Activated T-helper 9 cell treated with anti-CD3 and anti-CD28 coated beads, Interleukin-2, amount 50 U/mL, for 16 hours (primary cell): ENCODE data around the gene C19orf85.

ENCODE experiments used
- DNase-seq: peaks from one replicate; pipeline ENCODE4 v3.0.0-alpha.2; 2020; ENCODE audit warnings: low read depth

Gene C19orf85

DNA sequence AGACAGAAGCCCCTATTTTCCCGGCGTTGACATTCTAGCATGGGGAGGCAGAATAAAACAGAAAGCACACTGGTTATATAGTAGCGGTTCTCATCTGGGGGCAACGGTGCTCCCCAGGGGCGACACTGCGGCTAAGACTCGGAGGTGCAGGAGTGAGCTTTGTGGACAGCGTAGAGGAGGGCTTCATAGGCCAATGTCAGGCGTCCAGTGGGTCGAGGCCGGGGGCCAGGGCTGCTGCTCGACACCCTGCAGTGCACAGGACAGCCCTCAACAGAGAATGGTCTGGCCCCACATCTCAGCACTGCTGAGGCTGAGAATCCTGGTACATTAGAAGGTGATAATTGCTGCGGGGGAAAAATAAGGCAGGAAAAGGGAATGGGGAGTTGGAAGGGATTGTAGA is 13.4 kb upstream of the C19orf85 start:
- DNase-seq: no peak

DNA sequence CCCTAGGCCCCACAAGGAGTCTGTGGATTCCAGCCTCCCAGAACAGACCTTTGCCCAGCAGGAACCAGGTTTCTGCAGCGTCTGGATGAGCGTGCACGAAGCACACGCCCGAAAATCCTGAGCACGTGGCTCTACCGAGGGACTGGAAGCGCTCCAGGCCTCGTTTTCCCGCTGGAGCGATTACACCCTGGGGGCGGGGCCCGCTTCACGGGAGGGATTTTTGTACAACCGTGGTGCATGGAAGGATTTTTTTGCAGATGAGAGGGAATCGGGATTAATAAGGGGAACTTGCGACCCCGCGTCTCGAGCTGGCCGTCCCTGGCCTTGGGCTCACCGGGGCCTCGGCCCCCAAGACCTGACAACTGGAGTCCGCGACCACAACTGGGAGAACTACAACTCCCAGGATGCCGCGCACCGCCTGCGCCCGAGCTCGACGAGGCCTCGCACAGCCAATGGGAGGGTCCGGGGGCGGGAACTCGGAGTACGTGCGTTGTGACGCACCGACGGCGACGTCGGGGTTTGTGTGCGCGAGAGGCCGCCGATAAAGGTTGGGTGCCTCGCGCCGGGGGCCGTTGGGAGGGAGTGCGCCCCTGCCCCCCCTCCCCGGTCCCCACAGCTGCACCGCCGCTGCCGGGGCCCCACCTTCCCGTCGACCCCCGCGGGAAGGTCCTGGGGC is 11.7 kb upstream of the C19orf85 start, which contains the start of gene ZNF628:
ZNF628 (plus strand) TSS at position 518 of the 676 bp plus-strand sequence. CDS start 3,294 bp downstream, outside the sequence.
- peak; percentile 97 for DNase-seq

DNA sequence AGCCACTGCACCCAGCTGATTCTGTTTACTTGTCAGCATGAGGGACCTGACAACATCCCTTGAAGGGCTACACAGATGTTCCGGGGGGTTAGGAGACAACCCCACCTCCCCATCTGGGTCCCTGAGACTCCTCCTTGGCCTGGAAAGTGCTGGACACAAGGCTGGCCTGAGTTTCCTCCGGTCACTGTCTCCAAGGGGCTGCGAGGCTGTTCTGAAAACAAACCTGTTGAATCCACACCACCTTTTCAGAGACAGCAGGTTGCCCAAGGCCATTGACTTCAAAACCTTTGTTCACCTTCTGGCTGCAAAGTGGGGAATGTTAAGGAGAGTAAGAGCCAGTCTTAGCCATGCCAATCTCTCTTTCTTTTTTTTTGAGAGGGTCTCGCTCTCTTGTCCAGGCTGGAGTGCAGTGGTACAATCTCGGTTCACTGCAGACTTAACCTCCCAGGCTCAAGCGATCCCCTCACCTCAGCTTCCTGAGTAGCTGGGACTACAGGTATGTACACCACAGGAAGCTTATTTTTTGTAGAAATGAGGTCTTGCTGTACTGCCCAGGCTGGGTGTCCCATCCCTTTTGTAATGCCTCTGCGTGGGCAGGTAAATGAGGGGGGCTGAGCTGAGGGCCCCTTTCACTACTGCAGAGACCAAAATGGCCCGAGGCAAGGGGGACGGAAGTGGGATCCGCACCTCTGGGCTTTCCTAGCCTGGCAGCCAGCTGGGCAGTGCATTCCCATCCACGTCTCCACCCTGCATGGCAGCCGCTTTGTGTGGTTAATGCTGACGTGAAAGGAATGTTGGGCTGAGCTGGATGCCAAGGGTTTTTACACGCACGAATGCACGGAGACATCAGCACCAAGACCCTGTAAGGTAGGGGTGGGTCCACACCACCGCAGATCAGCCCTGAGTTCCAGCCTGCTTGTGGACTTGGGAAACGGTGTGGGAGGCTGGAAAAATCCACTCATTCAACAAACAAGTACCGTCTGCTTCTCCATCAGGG is 10.0 kb upstream of the C19orf85 start:
- DNase-seq: no peak

- DNase-seq: no peak
Measured at GRCh38 chr19:55473225-55474012, 8.9 kb upstream of the C19orf85 start.

- DNase-seq: no peak
Measured at GRCh38 chr19:55472463-55472862, 7.9 kb upstream of the C19orf85 start.

- no peak for DNase-seq
Measured at GRCh38 chr19:55471266-55471665, 6.7 kb upstream of the C19orf85 start.

DNA sequence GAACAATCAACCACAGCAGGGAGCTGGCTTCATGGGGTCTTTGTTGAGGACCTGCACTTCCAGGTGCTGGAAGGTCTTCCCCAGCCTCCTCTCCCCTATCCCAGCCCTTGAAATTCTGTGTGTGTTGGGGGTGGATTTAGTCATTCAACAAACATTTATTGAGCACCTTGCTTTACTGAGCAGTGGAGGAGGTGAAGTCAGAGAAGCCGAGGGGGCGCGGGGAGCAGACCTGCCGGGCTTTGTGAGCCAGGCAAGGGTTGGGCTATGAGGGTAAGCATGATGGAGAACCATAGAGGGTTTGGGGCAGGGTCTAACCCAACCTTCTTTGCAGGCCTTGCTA is 3.5 kb upstream of the C19orf85 start:
- no peak for DNase-seq

- DNase-seq: peak; percentile 61
Measured at GRCh38 chr19:55467236-55468053, 2.9 kb upstream of the C19orf85 start.

DNA sequence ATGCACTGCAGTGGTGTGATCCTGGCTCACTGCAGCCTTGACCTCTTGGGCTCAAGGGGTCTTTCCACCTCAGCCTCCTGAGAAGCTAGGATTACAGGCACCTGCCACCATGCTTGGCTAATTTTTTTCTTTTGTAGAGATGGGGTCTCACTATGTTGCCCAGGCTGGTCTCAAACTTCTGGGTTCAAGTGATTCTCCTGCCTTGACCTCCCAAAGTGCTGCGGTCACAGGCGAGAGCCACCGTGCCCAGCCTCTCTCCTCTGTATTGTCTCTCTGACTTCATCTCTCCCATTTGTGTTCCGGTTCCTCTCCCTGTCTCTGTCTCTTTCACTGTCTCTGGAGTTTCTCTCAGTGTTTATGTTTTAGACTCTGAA is 1.7 kb upstream of the C19orf85 start:
- DNase-seq: no peak

- no peak for DNase-seq
Measured at GRCh38 chr19:55465460-55466240, 1.1 kb upstream of the C19orf85 start.

- no peak for DNase-seq
Measured at GRCh38 chr19:55464039-55464661, 401 bp downstream of the C19orf85 start.

GRCh38 chr19:55463583-55464031 is 944 bp downstream of the C19orf85 start:
- no peak for DNase-seq

DNA sequence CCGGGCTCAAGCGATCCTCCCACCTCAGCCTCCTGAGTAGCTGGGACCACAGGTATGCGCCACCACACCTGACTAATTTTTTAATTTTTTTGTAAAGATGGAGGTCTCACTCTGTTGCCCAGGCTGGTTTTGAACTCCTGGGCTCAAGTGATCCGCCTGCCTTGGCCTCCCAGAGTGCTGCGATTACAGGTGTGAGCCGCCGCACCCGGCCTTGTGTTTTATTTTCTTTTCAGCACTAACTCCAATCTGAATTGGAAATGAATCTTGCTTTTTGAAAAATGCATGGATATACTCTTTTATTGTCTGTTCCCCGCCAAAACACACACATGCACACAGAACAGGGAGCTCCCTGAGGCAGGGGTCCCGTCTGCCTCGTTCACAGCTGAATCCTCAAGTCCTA is 1.8 kb downstream of the C19orf85 start:
- no peak for DNase-seq

- no peak for DNase-seq
Measured at GRCh38 chr19:55461974-55462626, 2.5 kb downstream of the C19orf85 start.

DNA sequence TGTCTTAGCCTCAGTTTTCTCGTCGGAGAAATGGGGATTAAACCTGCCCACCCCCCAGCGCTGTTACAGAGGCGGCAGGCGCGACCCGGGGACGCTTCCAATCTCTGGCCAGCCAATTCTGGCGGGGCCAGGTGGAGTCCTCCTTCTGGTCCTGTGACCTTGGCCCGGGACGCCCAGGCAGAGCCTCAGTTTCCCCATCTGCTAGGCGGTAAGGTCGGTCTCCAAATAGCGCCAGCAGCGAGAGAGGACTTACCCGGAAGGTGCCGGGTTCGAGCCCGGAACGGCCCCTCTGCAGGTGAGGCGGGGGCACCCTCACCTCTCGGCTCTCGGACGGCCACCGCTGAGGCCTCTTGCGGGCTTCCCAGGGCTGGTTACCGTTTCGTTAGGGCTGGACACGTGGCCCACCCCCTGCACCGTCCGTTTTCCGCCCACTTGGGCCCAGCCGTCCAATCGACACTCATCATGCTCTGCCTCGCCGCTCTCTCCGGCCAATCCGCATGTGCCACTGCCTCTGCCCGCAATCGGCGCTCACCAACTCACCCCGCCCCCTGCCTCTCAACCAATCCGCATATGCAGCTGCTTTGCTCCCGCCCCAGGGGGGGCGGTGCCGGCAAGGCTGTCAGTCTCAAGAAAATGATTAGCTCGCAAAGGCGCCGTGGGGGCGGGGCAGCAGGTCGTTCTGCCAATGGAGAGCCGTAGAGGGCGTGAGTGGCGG is 3.1 kb downstream of the C19orf85 start, which contains the start of gene ISOC2:
ISOC2 (minus strand) TSS at position 384 of the 715 bp plus-strand sequence. CDS start 5,156 bp downstream, outside the sequence.
- DNase-seq: peak; percentile 100

- DNase-seq: no peak
Measured at GRCh38 chr19:55460670-55461258, 3.8 kb downstream of the C19orf85 start.

- DNase-seq: no peak
Measured at GRCh38 chr19:55459950-55460657, 4.4 kb downstream of the C19orf85 start.

DNA sequence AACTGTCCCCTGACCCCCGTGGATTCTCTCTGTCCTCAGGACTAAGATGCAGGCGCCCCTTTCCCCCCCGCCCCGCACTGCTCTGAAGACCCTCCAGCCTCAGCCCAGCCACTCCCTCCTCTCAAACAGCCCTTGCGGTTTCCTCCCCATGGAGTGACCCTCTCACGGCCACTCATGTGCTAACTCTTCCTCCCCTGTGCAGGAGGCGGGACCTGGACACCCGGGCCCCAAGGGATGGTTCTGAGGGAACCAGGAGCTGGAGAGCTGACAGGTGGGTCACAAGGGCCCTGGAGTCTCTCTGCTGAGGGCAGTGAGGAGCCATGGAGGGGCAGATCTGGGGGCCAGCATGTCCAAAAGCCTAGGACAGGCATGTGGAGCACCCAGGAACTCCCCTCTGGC is 5.0 kb downstream of the C19orf85 start:
- DNase-seq: no peak
